Posterior cingulate gyrus (tissue), 11 donors: ENCODE measurements around the gene OR5I1.
"Not testable (repeated sequence)": the region's sequence is repeated elsewhere in the genome, so short reads cannot be mapped to it uniquely, and the experiment has no call there.

Source experiments
- DNase-seq, 10 donors: peaks; one replicate each; pipeline versions ENCODE4 v3.0.0 to v3.0.0-alpha.2; 2020 to 2021; ENCODE audit warnings: mixed read lengths in 3 of 10
- intact Hi-C: fragments of 100-400 bp; cut with DNase I; formaldehyde crosslinking; loops from one replicate; pipeline ENCODE4 v1.15.1; 2023

OR5I1 gene

GRCh38 chr11:55936300-55936699 lies at the start of gene OR5I1:
TSS of gene OR5I1 (minus strand) at chr11:55936400. CDS start at chr11:55936400, 0 bp downstream.
- DNase-seq = no peak
- intact Hi-C loops = no loop called here

DNA sequence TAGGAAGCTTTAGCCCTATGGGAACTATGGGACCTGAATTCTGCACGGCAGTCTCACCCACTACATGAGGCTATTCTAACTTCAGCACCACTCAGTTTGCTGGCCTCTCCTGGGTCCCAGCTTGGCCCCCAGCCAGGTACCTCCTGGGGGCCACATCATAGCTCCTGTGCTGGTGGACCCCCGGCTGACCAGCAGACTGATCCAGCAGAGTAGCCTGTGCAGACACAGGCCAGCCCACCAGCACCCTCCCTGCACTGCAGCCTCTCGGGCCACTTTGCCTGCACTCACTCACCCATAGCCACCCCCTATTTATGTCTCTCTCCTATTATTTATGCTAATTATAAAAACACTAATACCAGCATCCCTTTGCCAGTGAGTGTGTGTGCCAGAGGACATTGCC lies 34.7 kb upstream of the OR5I1 start:
- intact Hi-C loops = no loop called here
- peak in 2 of 10 donors; percentile 41 to 65 for DNase-seq

DNA sequence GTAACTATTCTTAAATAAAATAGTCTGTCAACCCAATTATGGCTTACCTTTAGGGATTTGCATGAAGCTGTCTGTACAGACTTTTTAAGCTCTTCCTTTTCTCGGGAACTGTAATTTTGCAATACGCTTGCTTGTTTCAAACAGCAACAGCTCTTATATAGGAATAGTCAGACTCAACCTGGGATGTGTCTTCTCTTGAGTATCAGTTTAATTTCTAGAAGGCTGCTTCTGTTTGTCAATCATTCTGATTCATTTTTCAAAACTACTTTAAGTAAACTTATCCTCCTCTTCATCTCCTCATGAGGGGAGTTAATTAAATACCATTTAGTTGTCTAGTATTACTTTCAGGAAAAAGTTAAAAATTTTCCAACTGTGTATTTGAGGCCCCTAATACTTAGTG lies 33.6 kb upstream of the OR5I1 start, which contains the start of gene OR10AG1:
TSS of gene OR10AG1 (minus strand) at position 101 of the 400 bp plus-strand sequence. CDS start at position 63, 38 bp downstream.
- DNase-seq = no peak
- intact Hi-C loops = no loop called here

- intact Hi-C loops = no loop called here
- no peak for DNase-seq
These were observed 31.7 kb upstream of the OR5I1 start for GRCh38 chr11:55967914-55968313.

DNA sequence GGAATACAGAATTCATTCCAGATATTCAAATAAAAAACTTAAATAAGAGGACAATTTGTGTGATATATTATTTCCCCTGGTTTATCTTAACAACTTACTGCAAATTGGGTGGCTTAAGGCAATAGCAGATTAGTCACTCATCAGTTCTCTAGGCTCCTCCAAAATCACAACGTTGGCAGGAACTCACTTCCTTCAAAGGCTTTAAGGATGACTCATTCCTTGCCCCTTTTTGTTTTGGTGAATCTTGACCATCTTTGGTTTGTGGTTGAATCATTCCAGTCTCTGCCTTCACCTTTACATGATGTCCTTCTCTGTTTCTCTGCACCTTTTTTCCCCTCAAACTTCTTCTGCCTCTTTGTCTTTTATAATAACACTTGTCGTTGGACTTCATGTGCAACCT lies 30.2 kb upstream of the OR5I1 start:
- intact Hi-C loops = no loop called here
- no peak for DNase-seq

- DNase-seq = no peak
These were observed 20.3 kb upstream of the OR5I1 start for GRCh38 chr11:55956521-55956920.

DNA sequence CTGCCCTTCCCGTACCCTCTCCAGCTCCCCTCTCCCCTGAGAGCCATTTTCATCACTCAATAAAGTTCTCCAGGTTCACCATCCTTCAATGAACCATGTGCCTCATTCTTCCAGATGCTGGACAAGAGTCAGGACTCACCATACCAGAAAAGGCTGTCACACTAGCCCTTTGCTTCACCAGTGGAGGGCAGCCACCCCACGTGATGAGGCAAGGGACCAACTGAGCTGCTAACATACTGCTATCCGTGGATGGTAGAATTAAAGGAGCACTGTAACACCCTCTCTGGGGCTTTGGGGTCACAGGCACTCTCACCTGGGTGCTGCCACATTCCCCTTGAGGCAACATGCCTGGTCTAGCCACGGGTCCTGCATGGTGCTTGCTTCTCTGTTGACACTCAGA lies 13.1 kb upstream of the OR5I1 start:
- peak in 1 of 10 donors; percentile 75 for DNase-seq
- intact Hi-C loops = loop anchor here (10.0 kb wide), 1 partner anchor 1295 kb away; no protein-coding TSS in a partner anchor

More at GRCh38 chr11:55956521-55956920, 20.3 kb upstream of the OR5I1 start:
- intact Hi-C loops = no loop called here

DNA sequence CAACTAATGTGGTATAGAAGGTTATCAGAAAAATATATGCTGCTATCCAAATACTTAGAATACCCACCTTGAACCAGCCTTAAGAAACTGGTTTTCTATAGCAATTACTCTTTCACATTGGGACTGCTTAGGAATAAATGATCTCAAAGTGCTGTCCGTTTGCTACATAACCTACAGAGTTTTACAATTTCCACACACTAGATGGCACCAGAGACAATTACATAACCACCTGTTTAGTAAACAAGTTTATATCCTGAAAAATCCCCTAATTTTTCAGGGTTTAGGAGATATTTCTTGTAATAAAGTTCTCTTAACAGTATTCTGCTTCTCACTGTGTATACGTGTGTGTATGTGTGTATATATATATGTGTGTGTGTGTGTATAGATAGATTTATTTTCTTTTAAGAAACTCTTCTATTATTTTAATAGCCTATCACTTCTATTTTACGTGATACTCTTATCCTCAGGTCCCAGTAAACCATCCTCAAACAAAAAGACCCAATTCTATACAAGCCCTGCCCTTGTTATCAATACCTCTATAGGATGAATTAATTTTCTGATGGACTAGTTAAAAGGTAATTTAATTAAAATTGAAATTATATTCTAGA lies 6.7 kb upstream of the OR5I1 start:
- DNase-seq = no peak
- intact Hi-C loops = loop anchor here (10.0 kb wide), 1 partner anchor 1302 kb away; no protein-coding TSS in a partner anchor

GRCh38 chr11:55920537-55920936 lies 15.7 kb downstream of the OR5I1 start:
- peak in 1 of 10 donors; percentile 58 for DNase-seq
- intact Hi-C loops = no loop called here

DNA sequence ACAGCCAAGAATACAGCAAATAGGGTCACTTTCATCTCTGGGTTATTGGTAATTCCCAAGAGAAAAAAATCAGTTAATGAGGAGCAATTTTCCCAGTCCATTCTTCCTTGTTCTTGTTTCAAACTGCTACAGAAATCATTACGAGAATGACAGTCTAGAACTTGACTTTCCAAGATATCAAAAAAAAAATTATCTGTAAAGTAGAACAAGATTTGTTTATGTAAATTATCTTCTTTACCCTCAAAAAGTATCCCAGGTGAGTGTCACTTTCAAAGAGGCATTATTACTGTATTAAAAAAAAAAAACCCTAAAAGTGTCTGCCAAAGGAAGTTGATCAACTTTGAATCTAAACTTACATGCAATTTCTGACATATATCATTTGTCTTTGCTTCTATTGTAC lies 21.7 kb downstream of the OR5I1 start, which contains the start of gene OR5W2:
TSS of gene OR5W2 (minus strand) at position 101 of the 400 bp plus-strand sequence. CDS start at position 101, 0 bp downstream.
- no peak for DNase-seq
- intact Hi-C loops = no loop called here

GRCh38 chr11:55902308-55902707 lies 33.9 kb downstream of the OR5I1 start:
- DNase-seq = no peak
- intact Hi-C loops = no loop called here

- intact Hi-C loops = no loop called here
- DNase-seq = peak in 2 of 10 donors; percentile 29 to 55
These were observed 41.0 kb downstream of the OR5I1 start for GRCh38 chr11:55895216-55895615.

DNA sequence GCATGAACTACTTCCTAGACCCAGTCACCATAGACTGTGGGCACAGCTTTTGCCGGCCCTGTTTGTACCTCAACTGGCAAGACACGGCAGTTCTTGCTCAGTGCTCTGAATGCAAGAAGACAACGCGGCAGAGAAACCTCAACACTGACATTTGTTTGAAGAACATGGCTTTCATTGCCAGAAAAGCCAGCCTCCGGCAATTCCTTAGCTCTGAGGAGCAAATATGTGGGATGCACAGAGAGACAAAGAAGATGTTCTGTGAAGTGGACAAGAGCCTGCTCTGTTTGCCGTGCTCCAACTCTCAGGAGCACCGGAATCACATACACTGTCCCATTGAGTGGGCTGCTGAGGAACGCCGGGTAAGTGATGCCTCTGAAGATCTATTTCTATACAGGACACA lies 50.7 kb downstream of the OR5I1 start:
- intact Hi-C loops, DNase-seq: not testable (repeated sequence)
